Measurements from ENCODE around the gene COL11A2.

Gene COL11A2

GRCh38 chr6:33206027-33206863 is 14.0 kb upstream of the COL11A2 start:
- no peak for DNase-seq

GRCh38 chr6:33205191-33206026 is 13.1 kb upstream of the COL11A2 start:
- no peak for DNase-seq

- peak; percentile 43 for DNase-seq
Measured at GRCh38 chr6:33204415-33205190, 12.3 kb upstream of the COL11A2 start, which contains the start of gene HSD17B8. Gene HSD17B8, plus strand, starts transcription at chr6:33204655. Its CDS starts 14 bp downstream, at chr6:33204669.

- no peak for DNase-seq
Measured at GRCh38 chr6:33204165-33204414, 11.8 kb upstream of the COL11A2 start.

- DNase-seq = no peak
Measured at GRCh38 chr6:33203443-33204164, 11.3 kb upstream of the COL11A2 start.

- DNase-seq = no peak
Measured at GRCh38 chr6:33202799-33203198, 10.5 kb upstream of the COL11A2 start.

- no peak for DNase-seq
Measured at GRCh38 chr6:33201935-33202334, 9.7 kb upstream of the COL11A2 start.

- no peak for DNase-seq
Measured at GRCh38 chr6:33201147-33201545, 8.9 kb upstream of the COL11A2 start.

GRCh38 chr6:33200219-33201146 is 8.2 kb upstream of the COL11A2 start, which contains the start of the genes RXRB and SLC39A7:
Gene RXRB, minus strand, starts transcription at chr6:33200665. Its CDS starts 189 bp downstream, at chr6:33200476.
Gene SLC39A7, plus strand, starts transcription at chr6:33200867. Its CDS starts 379 bp downstream, at chr6:33201246.
- DNase-seq = peak; percentile 89

GRCh38 chr6:33199687-33200218 is 7.5 kb upstream of the COL11A2 start:
- DNase-seq = no peak

- DNase-seq = no peak
Measured at GRCh38 chr6:33198853-33199436, 6.7 kb upstream of the COL11A2 start.

- no peak for DNase-seq
Measured at GRCh38 chr6:33198159-33198852, 6.0 kb upstream of the COL11A2 start.

GRCh38 chr6:33197431-33198048 is 5.3 kb upstream of the COL11A2 start:
- DNase-seq = no peak

GRCh38 chr6:33195304-33196165 is 3.3 kb upstream of the COL11A2 start:
- DNase-seq = no peak

- DNase-seq = no peak
Measured at GRCh38 chr6:33194431-33194979, 2.2 kb upstream of the COL11A2 start.

GRCh38 chr6:33193619-33194018 is 1.4 kb upstream of the COL11A2 start:
- DNase-seq = no peak

GRCh38 chr6:33192671-33193602 is 670 bp upstream of the COL11A2 start:
- no peak for DNase-seq
